ENCODE measurements around the gene OLFML3.
"Not testable (repeated sequence)": the region's sequence is repeated elsewhere in the genome, so short reads cannot be mapped to it uniquely, and the experiment has no call there.

The OLFML3 gene

GRCh38 chr1:113978863-113979702, at the start of gene OLFML3:
Gene OLFML3, plus strand, starts transcription at chr1:113979474. Its CDS starts 43 bp downstream, at chr1:113979517.
- DNase-seq: peak; percentile 49

- DNase-seq: peak; percentile 83
Observed at GRCh38 chr1:113929750-113930498, 49.4 kb upstream of the OLFML3 start.

- DNase-seq: peak; percentile 91
Observed at GRCh38 chr1:113930499-113931161, 48.6 kb upstream of the OLFML3 start.

GRCh38 chr1:113931451-113931851, 47.8 kb upstream of the OLFML3 start:
- DNase-seq: peak; percentile 69

GRCh38 chr1:113934006-113934405, 45.3 kb upstream of the OLFML3 start:
- DNase-seq: no peak

- DNase-seq: no peak
Observed at GRCh38 chr1:113934511-113935055, 44.7 kb upstream of the OLFML3 start.

GRCh38 chr1:113935176-113935575, 44.1 kb upstream of the OLFML3 start:
- no peak for DNase-seq

- no peak for DNase-seq
Observed at GRCh38 chr1:113935970-113936369, 43.3 kb upstream of the OLFML3 start.

- no peak for DNase-seq
Observed at GRCh38 chr1:113937146-113937545, 42.1 kb upstream of the OLFML3 start.

GRCh38 chr1:113938192-113938591, 41.1 kb upstream of the OLFML3 start:
- no peak for DNase-seq

GRCh38 chr1:113940365-113941244, 38.7 kb upstream of the OLFML3 start:
- DNase-seq: peak; percentile 68

- DNase-seq: no peak
Observed at GRCh38 chr1:113941245-113941559, 38.1 kb upstream of the OLFML3 start.

GRCh38 chr1:113942527-113942926, 36.7 kb upstream of the OLFML3 start:
- DNase-seq: no peak

- DNase-seq: no peak
Observed at GRCh38 chr1:113943028-113943811, 36.1 kb upstream of the OLFML3 start.

- DNase-seq: no peak
Observed at GRCh38 chr1:113945329-113945728, 33.9 kb upstream of the OLFML3 start.

GRCh38 chr1:113946112-113946511, 33.2 kb upstream of the OLFML3 start:
- no peak for DNase-seq

GRCh38 chr1:113946678-113947387, 32.4 kb upstream of the OLFML3 start:
- no peak for DNase-seq

GRCh38 chr1:113947388-113948107, 31.7 kb upstream of the OLFML3 start:
- peak; percentile 34 for DNase-seq

GRCh38 chr1:113948151-113948550, 31.1 kb upstream of the OLFML3 start:
- not testable (repeated sequence) for DNase-seq

GRCh38 chr1:113949007-113949406, 30.3 kb upstream of the OLFML3 start:
- peak; percentile 44 for DNase-seq

All from CD4-positive, alpha-beta T cell treated with Interleukin-12 subunit alpha and Interleukin-12 subunit beta, for 1 hour (primary cell).